ENCODE results near the gene ERI3.

ERI3 gene

GRCh38 chr1:44259090-44259489 lies 96.0 kb downstream of the ERI3 start:
- no peak for DNase-seq

- DNase-seq, result no peak
Measured at GRCh38 chr1:44256762-44257554, 98.1 kb downstream of the ERI3 start.

- DNase-seq, result no peak
Measured at GRCh38 chr1:44254392-44254910, 100.6 kb downstream of the ERI3 start.

GRCh38 chr1:44251989-44252671 lies 102.9 kb downstream of the ERI3 start:
- no peak for DNase-seq

GRCh38 chr1:44251486-44251885 lies 103.6 kb downstream of the ERI3 start:
- DNase-seq, result no peak

GRCh38 chr1:44250068-44250781 lies 104.8 kb downstream of the ERI3 start:
- no peak for DNase-seq

GRCh38 chr1:44249543-44249942 lies 105.5 kb downstream of the ERI3 start:
- no peak for DNase-seq

GRCh38 chr1:44246806-44247205 lies 108.3 kb downstream of the ERI3 start:
- no peak for DNase-seq

GRCh38 chr1:44244986-44245385 lies 110.1 kb downstream of the ERI3 start:
- no peak for DNase-seq

- DNase-seq, result no peak
Measured at GRCh38 chr1:44243782-44244495, 111.1 kb downstream of the ERI3 start.

- no peak for DNase-seq
Measured at GRCh38 chr1:44242746-44243145, 112.3 kb downstream of the ERI3 start.

- no peak for DNase-seq
Measured at GRCh38 chr1:44240802-44241671, 114.0 kb downstream of the ERI3 start.

- DNase-seq, result no peak
Measured at GRCh38 chr1:44239961-44240371, 115.1 kb downstream of the ERI3 start.

GRCh38 chr1:44239331-44239960 lies 115.6 kb downstream of the ERI3 start:
- no peak for DNase-seq

- no peak for DNase-seq
Measured at GRCh38 chr1:44238660-44239059, 116.4 kb downstream of the ERI3 start.

- no peak for DNase-seq
Measured at GRCh38 chr1:44237721-44238457, 117.2 kb downstream of the ERI3 start.

- DNase-seq, result no peak
Measured at GRCh38 chr1:44236490-44237272, 118.4 kb downstream of the ERI3 start.

GRCh38 chr1:44235808-44236207 lies 119.2 kb downstream of the ERI3 start:
- no peak for DNase-seq

GRCh38 chr1:44233593-44233992 lies 121.5 kb downstream of the ERI3 start:
- no peak for DNase-seq

- no peak for DNase-seq
Measured at GRCh38 chr1:44230796-44231195, 124.3 kb downstream of the ERI3 start.

All from MV-4-11 (cell line).